GM21737 (cell line): ENCODE measurements around the gene CYB5A.

Experiments
- ATAC-seq: cut with Tn5 transposase; IDR thresholded peaks from one replicate; pipeline ENCODE4 v1.9.1; 2021; ENCODE audit warnings: mild to moderate bottlenecking, moderate library complexity; ENCODE audit not compliant: unreplicated experiment

The CYB5A gene

GRCh38 chr18:74278058-74278457 lies 13.7 kb downstream of the CYB5A start:
- no peak for ATAC-seq

DNA sequence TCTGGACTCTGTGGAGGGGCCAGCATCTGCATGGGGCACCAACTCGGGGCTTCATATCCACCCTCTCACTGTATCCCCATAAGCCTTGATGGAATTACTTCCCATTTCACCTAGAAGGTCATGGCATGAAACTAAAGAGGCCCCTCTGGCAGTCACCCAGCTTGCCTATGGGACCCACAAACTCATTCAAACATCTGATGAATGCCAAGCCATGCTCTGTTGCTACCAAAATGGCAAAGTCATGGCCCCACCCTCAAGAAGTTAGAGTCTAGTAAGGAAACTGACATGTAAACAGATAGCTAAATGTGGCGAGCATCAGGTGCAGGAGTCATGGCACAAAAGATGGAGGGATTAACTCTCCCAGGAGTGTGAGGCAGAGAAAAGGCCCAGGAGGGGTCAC lies 14.5 kb downstream of the CYB5A start:
- ATAC-seq: no peak

DNA sequence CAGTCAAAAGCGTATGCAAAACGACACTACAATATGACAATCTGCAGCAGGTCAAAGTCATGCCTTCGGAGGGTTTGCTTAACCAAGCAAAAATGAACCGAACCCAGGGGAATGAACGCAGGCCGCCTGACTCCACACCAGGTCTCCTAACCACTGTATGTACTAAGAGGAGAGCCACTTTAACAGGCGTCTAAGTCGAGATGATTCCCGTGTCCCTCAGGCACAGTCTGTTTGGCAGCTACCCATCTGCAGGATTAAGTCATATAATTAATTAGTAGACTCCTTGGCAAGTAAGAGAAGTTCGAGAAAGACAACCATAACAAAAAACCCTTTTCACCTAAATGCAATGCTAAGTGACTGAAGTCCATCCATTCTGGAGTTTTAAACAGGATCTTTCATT lies 15.2 kb downstream of the CYB5A start:
- ATAC-seq: no peak

- ATAC-seq: no peak
Observed at GRCh38 chr18:74275736-74276135, 16.0 kb downstream of the CYB5A start.

DNA sequence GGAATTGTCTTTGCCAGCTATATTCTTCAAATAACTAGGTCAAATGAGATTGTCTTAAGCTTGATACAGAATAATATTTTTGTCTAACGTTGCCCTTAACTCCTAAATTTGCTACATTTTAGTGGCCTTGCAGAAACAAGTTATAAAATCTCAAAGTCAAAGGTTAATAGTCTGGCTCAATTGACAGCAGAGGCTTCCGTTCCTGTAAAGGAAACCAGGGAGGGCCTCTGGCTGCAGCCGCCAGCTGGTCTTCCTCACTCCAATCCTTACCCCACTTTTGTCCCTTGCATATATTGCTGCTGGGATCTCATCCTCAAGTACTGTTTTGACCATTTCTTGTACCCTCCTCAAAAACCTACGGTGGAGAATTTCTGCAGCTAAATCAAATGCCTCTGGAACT lies 17.1 kb downstream of the CYB5A start:
- ATAC-seq: no peak

- ATAC-seq: no peak
Observed at GRCh38 chr18:74273394-74273793, 18.4 kb downstream of the CYB5A start.

GRCh38 chr18:74271635-74272034 lies 20.1 kb downstream of the CYB5A start:
- no peak for ATAC-seq

DNA sequence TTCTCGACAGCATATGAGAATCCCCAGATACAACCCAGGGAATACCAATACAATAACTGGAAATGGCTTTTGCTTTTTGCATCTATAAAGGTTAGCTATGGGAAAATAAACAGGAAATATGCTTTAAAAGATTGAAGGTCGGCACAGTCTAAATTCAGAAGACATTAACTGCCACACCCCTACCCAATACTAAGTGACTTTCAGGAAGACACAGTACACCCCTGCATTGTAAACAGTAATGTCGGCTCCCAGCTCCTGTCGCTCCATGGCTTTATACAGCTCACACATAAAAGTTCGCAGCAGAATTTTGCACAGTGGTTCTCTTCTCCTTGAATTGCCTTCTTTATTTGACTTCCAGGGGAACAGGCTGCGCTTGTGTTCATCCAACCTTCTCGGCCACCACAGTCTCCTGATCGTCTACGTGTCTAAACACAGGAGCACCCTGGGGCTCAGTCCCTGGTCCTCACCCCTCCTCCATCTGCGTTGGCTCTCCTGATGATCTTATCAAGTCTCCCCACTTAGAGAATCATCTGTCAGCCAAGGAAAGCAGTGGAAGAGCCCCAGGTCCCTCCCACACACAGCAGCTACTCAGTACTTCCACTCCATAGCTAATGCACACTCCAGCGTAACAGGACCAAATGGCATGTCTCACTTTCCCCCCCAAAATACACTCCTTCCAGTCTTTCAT lies 22.7 kb downstream of the CYB5A start:
- no peak for ATAC-seq

DNA sequence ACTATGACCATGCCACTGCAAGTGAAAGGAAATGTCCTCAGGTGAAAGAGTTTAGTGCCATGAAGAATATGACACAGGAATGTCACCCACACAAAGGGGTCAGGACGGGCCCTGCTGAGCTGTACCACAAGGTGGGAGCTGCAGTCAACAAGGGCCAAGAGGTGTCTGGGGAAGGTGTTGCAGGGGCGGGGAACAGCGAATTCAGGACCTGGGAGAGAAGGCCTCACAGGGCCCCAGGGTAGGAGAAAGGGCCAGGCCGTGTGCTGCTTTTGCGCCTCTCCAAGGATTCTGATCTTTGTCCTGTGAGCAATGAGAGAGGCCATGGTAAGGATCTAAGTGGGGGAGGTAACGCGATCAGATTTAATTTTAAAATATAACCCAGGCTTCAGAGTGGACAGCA lies 23.6 kb downstream of the CYB5A start:
- no peak for ATAC-seq

- no peak for ATAC-seq
Observed at GRCh38 chr18:74266161-74266560, 25.6 kb downstream of the CYB5A start.

DNA sequence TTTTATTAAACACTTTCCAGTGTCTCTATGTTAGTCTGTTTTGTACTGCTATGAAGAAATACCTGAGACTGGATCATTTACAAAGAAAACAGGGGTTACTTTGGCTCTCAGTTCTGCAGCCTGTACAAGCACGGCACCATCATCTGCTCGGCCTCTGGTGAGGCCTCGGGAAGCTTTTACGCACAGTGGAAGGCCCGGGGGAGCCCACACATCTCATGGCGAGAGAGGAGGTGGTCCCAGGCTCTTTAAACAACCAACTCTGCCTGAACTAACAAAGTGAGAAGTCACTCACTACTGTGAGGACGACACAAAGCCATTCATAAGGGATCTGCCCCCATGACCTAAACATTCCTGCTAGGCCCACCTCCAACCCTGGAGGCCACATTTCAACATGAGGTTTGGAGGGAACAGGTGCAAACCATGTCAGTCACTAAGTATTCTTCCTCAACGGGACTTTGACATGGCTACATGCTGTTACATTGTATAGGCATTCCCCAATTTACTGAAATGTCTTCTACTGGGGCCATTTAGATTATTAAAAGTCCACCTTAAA lies 26.1 kb downstream of the CYB5A start:
- ATAC-seq: no peak

GRCh38 chr18:74264303-74265020 lies 27.3 kb downstream of the CYB5A start:
- ATAC-seq: peak; percentile 96

GRCh38 chr18:74261053-74261713 lies 30.6 kb downstream of the CYB5A start:
- no peak for ATAC-seq

GRCh38 chr18:74259347-74259746 lies 32.4 kb downstream of the CYB5A start:
- ATAC-seq: no peak

DNA sequence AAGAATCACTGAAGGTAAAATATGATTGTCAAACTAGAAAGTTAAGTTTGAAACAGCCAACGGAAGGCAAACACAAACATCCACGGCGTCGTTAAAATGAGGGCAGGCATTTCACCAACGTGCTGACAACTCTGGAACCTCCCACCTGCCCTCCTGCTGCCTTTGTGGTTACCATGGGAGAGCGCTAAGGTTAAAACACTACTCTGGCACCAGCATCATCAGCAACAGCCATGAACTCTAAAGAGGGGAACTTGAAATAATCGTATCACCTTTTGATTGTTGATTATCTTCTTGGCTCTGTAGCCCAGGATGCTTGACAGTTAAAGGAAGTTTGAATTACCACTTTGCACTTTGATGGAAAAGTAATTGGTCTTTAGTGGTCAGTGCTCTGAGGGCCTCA lies 34.7 kb downstream of the CYB5A start:
- ATAC-seq: no peak

GRCh38 chr18:74256190-74256589 lies 35.6 kb downstream of the CYB5A start:
- no peak for ATAC-seq

- ATAC-seq: no peak
Observed at GRCh38 chr18:74255131-74255616, 36.6 kb downstream of the CYB5A start.

DNA sequence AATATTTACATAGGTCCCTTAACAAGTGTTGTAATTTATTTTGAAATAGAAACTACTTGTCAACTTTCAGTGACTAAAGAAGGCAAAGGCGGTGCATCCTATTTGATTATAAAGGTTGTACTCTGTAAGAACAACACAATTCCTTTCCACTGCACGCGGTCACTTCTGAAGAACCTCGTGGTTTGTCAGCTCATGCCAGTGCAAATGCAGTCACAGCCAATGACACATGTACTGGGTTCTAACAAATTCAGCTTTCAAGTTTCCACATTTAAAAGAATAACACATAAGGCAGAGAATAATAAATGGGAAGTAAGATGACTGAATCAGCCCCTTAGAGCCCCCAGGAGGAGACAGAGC lies 39.7 kb downstream of the CYB5A start:
- no peak for ATAC-seq

DNA sequence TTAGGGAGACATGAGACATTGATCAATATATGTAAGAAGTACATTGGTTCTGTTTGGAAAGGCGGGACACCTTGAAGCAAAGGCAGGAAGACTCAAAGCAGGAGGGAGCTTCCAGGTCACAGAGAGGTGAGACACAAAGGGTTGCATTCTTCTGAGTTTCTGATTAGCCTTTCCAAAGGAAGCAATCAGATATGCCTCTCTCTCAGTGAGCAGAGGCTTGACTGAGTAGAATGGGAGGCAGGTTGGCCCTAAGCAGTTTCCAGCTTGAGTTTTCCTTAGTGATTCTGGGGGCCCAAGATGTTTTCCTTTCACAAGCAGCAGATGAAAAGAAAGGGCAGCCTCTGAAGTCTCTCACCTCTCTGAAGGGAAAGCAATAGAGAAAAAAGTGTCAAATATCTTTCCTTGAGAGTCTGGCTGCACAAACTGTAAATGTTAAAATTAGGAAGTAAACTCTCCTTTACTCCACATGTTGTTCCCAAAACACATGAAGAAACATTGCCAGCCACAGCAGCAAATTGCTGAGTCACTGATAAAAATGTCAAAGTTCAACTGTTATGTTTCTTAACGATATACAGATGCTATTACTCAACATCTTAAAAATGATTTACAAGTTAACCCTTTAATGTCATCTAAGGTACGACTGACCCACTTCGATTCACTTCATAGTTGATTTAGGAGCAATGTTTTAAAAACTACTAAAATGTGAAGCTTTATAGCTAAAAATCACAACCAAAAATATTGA lies 40.3 kb downstream of the CYB5A start:
- no peak for ATAC-seq

- ATAC-seq: no peak
Observed at GRCh38 chr18:74250131-74250530, 41.6 kb downstream of the CYB5A start.
